Fibroblast of lung (primary cell): ENCODE measurements around the gene C2orf42. TPM values are rescaled to one million over a fixed set of nuclear protein-coding genes. Genes with fewer than 3 reads are reported as not detected.

Experiments used
- DNase-seq, 2 donors: peaks; one replicate each; pipeline versions ENCODE4 v3.0.0 to v3.0.0-alpha.2; 2010; ENCODE audit warnings: low read depth in 2 of 2
- H2AFZ ChIP-seq: 2 replicates; pipeline ENCODE4 v1.5.1; 2012; ENCODE audit warnings: low read length, control low read depth, inconsistent platforms
- H3K27ac ChIP-seq: 2 replicates; pipeline ENCODE4 v1.5.1; 2011; ENCODE audit warnings: low read length, control low read depth; ENCODE audit not compliant: insufficient read depth
- H3K27me3 ChIP-seq: 2 replicates; pipeline ENCODE4 v1.5.1; 2011; ENCODE audit warnings: mild to moderate bottlenecking, low read length; ENCODE audit not compliant: control insufficient read depth, insufficient read depth
- H3K36me3 ChIP-seq: 2 replicates; pipeline ENCODE4 v1.5.1; 2011; ENCODE audit warnings: low read length; ENCODE audit not compliant: control insufficient read depth, insufficient read depth
- H3K4me1 ChIP-seq: 2 replicates; pipeline ENCODE4 v1.5.1; 2011; ENCODE audit warnings: low read length; ENCODE audit not compliant: control insufficient read depth, insufficient read depth; ENCODE audit errors: extremely low read depth
- H3K4me2 ChIP-seq: 2 replicates; pipeline ENCODE4 v1.5.1; 2011; ENCODE audit warnings: low read length, control low read depth; ENCODE audit not compliant: insufficient read depth; ENCODE audit errors: extremely low read depth
- H3K4me3 ChIP-seq, 4 experiments: fragments of 200-600 bp in 1 of 4; sonication (generic) in 1 of 4; replicated peaks in 1 of 4; 2 replicates each; pipeline ENCODE4 v1.5.1; 2011 to 2016; ENCODE audit warnings: low read length in 4 of 4, low read depth in 3 of 4, mild to moderate bottlenecking in 3 of 4, control low read depth in 2 of 4, inconsistent platforms in 1 of 4, mixed read lengths in 1 of 4; ENCODE audit not compliant: insufficient read depth in 1 of 4; ENCODE audit errors: control extremely low read depth in 1 of 4
- H3K79me2 ChIP-seq: 2 replicates; pipeline ENCODE4 v1.5.1; 2012; ENCODE audit warnings: mild to moderate bottlenecking, low read length, inconsistent platforms; ENCODE audit not compliant: control insufficient read depth, insufficient read depth
- H3K9ac ChIP-seq: 2 replicates; pipeline ENCODE4 v1.5.1; 2011; ENCODE audit warnings: mild to moderate bottlenecking, low read length, control low read depth; ENCODE audit not compliant: insufficient read depth
- H3K9me3 ChIP-seq: 2 replicates; pipeline ENCODE4 v1.5.1; 2012; ENCODE audit warnings: low read depth, low read length; ENCODE audit not compliant: control insufficient read depth, insufficient read depth
- H4K20me1 ChIP-seq: 2 replicates; pipeline ENCODE4 v1.5.1; 2011; ENCODE audit warnings: low read length; ENCODE audit not compliant: control insufficient read depth, insufficient read depth; ENCODE audit errors: extremely low read depth
- EZH2 ChIP-seq: IDR thresholded peaks from 2 replicates; pipeline ENCODE4 v1.5.1; 2012; ENCODE audit warnings: low read length, control low read depth, mild to moderate bottlenecking; ENCODE audit errors: missing control alignments
- polyA plus RNA-seq, 2 donors: library from polyadenylated mRNA; depleted of rRNA in 1 of 2; stranded (reverse) in 1 of 2; unstranded in 1 of 2; fragments of >200 nt; gene quantifications; 2 replicates each; pipeline ENCODE4 v1.2.1, GENCODE V29; 2011 to 2012; ENCODE audit warnings: missing spikeins in 1 of 2
- total RNA-seq: library from RNA; depleted of rRNA; stranded (reverse); fragments of >200 nt; gene quantifications from 2 replicates; pipeline ENCODE4 v1.2.1, GENCODE V29; 2014
- TF ChIP-seq, protein P1 (sequence below), 2 donors: IDR thresholded peaks in 1 of 2; conservative IDR thresholded peaks in 1 of 2; 1 replicate in 1 of 2; 2 replicates in 1 of 2; pipeline ENCODE4 v1.5.1; 2011 to 2012; ENCODE audit warnings: low read length in 2 of 2, control low read depth in 1 of 2, inconsistent platforms in 1 of 2, low read depth in 1 of 2, mild to moderate bottlenecking in 1 of 2

Gene C2orf42
- total and polyA plus RNA-seq, 2 donors (not counting 1 experiment from before 2014, with no cell fraction given): 9.8 to 32.7 TPM

DNA sequence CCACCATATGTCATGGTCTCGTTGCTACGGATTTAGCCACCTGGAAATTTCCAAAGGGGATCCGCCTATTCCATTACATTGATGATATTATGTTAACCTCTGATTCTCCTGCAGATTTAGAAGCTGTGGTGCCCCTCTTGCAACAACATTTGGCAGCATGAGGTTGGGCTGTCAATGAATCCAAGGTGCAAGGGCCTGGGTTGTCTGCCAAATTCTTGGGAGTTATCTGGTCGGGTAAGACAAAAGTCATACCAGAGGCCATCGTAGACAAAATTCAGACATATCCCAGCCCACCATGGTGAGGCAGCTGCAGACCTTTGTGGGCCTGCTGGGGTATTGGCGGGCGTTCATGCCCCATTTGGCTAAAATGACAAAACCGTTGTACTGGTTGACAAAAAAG is 13.6 kb upstream of the C2orf42 start:
- no peaks in the 10 kb centered on the region for H4K20me1 ChIP-seq
- no peak overlapping the region for H3K4me3 ChIP-seq
- H2AFZ ChIP-seq: no peak overlapping the region
- no peak overlapping the region for H3K9ac ChIP-seq
- no peak for DNase-seq
- H3K9me3 ChIP-seq: no peaks in the 10 kb centered on the region
- H3K36me3 ChIP-seq: no peaks in the 10 kb centered on the region
- no peaks in the 10 kb centered on the region for H3K4me1 ChIP-seq
- no peak overlapping the region for H3K4me2 ChIP-seq
- TF ChIP-seq, protein P1, sequence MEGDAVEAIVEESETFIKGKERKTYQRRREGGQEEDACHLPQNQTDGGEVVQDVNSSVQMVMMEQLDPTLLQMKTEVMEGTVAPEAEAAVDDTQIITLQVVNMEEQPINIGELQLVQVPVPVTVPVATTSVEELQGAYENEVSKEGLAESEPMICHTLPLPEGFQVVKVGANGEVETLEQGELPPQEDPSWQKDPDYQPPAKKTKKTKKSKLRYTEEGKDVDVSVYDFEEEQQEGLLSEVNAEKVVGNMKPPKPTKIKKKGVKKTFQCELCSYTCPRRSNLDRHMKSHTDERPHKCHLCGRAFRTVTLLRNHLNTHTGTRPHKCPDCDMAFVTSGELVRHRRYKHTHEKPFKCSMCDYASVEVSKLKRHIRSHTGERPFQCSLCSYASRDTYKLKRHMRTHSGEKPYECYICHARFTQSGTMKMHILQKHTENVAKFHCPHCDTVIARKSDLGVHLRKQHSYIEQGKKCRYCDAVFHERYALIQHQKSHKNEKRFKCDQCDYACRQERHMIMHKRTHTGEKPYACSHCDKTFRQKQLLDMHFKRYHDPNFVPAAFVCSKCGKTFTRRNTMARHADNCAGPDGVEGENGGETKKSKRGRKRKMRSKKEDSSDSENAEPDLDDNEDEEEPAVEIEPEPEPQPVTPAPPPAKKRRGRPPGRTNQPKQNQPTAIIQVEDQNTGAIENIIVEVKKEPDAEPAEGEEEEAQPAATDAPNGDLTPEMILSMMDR (conservative IDR thresholded peaks at IDR 0.05 in 1 of 2, IDR thresholded peaks at IDR 0.05 in 1 of 2; ENCODE audit: low read depth in 1 of 2, low read length in 2 of 2): no peak
- no peak for TF ChIP-seq EZH2
- H3K27me3 ChIP-seq: no peaks in the 10 kb centered on the region
- H3K27ac ChIP-seq: no peak overlapping the region
- no peaks in the 10 kb centered on the region for H3K79me2 ChIP-seq

DNA sequence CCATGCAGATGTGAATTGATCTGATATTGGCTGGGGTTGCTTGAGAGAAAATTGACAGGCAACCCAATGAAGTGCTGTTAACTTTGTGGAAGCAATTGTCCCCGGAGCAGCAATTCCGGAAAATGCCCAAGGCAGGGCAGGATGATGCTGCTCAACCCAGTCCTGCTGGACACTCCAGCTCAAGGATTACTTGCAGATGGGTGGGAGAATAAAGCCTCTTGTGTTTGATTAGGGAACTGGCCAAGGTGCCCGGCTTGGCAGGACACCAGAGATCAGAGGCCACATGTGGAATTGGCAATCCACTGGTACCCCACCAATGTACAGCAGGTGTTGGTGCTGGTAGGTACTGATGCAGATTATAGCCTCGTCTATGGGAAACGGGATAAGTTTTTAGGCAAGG is 12.3 kb upstream of the C2orf42 start:
- H2AFZ ChIP-seq: no peak overlapping the region
- no peak overlapping the region for H3K9ac ChIP-seq
- no peaks in the 10 kb centered on the region for H3K79me2 ChIP-seq
- no peaks in the 10 kb centered on the region for H4K20me1 ChIP-seq
- no peaks in the 10 kb centered on the region for H3K4me1 ChIP-seq
- TF ChIP-seq, protein P1 (conservative IDR thresholded peaks at IDR 0.05 in 1 of 2, IDR thresholded peaks at IDR 0.05 in 1 of 2; ENCODE audit: low read depth in 1 of 2, low read length in 2 of 2): no peak
- TF ChIP-seq EZH2: no peak
- no peaks in the 10 kb centered on the region for H3K27me3 ChIP-seq
- no peaks in the 10 kb centered on the region for H3K9me3 ChIP-seq
- H3K4me3 ChIP-seq: no peak overlapping the region
- no peak overlapping the region for H3K27ac ChIP-seq
- H3K4me2 ChIP-seq: no peak overlapping the region
- DNase-seq: no peak
- H3K36me3 ChIP-seq: no peaks in the 10 kb centered on the region

DNA sequence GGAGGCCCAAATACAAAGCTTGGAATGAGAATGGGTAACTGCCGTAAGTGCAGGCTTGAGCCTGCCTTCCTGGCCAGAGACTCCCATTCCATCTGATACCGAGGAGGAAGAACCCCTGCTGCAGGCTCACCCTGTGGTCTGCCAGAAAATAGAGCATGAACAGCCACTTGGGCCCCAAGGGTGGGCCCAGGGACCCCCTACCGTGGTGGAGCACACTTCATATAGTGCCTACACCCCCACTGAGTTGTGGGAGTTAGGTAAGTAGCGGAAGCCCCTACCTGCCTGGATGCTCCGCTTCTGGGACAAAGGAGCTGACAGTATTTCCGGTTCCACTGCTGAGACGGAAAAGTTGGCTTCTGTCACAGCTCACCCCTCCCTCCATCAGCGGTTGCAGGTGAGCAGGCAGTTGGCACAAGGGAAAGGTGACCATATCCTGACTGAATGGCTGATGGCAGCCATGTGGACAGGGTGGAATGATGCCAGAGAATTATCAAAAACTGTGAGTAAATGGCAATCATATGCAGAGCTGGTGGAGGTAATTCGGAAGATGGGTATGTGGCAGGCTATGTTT is 11.5 kb upstream of the C2orf42 start:
- Histone ChIP-seq H4K20me1 (no peaks in the 10 kb centered on the region), H3K9ac (no peak overlapping the region), H3K27me3 (no peaks in the 10 kb centered on the region), H3K4me2 (no peak overlapping the region), H3K27ac (no peak overlapping the region), H3K4me3 (no peak overlapping the region), H3K9me3 (no peaks in the 10 kb centered on the region), H3K79me2 (no peaks in the 10 kb centered on the region), H2AFZ (no peak overlapping the region), H3K36me3 (no peaks in the 10 kb centered on the region), H3K4me1 (no peaks in the 10 kb centered on the region)
- TF ChIP-seq EZH2: no peak
- TF ChIP-seq, protein P1 (conservative IDR thresholded peaks at IDR 0.05 in 1 of 2, IDR thresholded peaks at IDR 0.05 in 1 of 2; ENCODE audit: low read depth in 1 of 2, low read length in 2 of 2): no peak
- no peak for DNase-seq
